ENCODE results near the gene RSRC1. TPM values are rescaled to one million over a fixed set of nuclear protein-coding genes. Genes with fewer than 3 reads are reported as not detected.

The RSRC1 gene
- total RNA-seq, 2 experiments from 2014 or later = 76.3 to 78.1 TPM

DNA sequence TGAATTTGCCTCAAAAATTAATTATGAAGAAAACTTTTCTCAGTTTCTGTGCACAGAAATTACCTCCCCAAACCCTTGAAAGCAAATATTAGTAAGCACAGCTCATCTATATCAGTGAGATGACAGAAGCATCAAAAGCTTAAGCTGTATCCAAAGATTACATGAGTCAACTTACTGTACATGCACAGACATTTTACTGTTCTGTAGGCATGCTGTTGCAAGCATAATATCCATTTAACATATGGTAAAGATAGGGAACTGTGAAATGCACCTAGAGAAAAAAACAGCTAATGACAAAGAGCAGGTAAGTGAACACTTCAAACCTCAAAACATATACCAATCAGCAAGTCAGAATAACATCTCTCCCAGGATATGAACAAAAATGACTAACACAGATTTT lies 24.5 kb upstream of the RSRC1 start:
- no peak overlapping the region for H3K27ac ChIP-seq (ENCODE audit: low read depth, low read length, poor library complexity, severe bottlenecking)
- DNase-seq (ENCODE audit: low spot score) = no peak
- H3K4me3 ChIP-seq (ENCODE audit: low read depth, low read length, poor library complexity, severe bottlenecking) = no peak overlapping the region
- H3K9me3 ChIP-seq (ENCODE audit: low read length) = no peaks in the 10 kb centered on the region
- no peaks in the 10 kb centered on the region for H3K4me1 ChIP-seq (ENCODE audit: insufficient read depth, low read length, poor library complexity, severe bottlenecking)
- H4K20me1 ChIP-seq (ENCODE audit: insufficient read depth, low read length) = no peaks in the 10 kb centered on the region
- H3K9me2 ChIP-seq (ENCODE audit: insufficient read depth, low read length) = no peaks in the 10 kb centered on the region
- intact Hi-C loops (cut with micrococcal nuclease; ENCODE audit: unreplicated experiment) = no loop called here
- ChIA-PET CTCF (ENCODE audit: unreplicated experiment) (no interaction called here), POLR2A (interaction anchor here (1.1 kb wide), 1 partner anchor 12 kb away, joined by 3 read pairs; no protein-coding TSS in a partner anchor)
- no peak for TF ChIP-seq CTCF (conservative IDR thresholded peaks at IDR 0.05; ENCODE audit: low read length)
- no peak for TF ChIP-seq EZH2phosphoT487 (IDR thresholded peaks at IDR 0.05; ENCODE audit: borderline replicate concordance, low read depth, low read length)
- H3K36me3 ChIP-seq (ENCODE audit: insufficient read depth, low read length) = no peaks in the 10 kb centered on the region
- no peaks in the 10 kb centered on the region for H3K79me2 ChIP-seq (ENCODE audit: insufficient read depth, low read depth, low read length)
- H3K4me2 ChIP-seq (ENCODE audit: low read length) = no peak overlapping the region
- no TSS peak for BruUV-seq (replicated peaks)
- no peak overlapping the region for H2AFZ ChIP-seq (ENCODE audit: low read length)

GRCh38 chr3:158085931-158086330 lies 24.0 kb upstream of the RSRC1 start:
- intact Hi-C loops (cut with micrococcal nuclease; ENCODE audit: unreplicated experiment) = no loop called here
- no peak overlapping the region for H3K4me3 ChIP-seq (ENCODE audit: low read depth, low read length, poor library complexity, severe bottlenecking)
- H3K9me3 ChIP-seq (ENCODE audit: low read length) = no peaks in the 10 kb centered on the region
- ChIA-PET POLR2A (no interaction called here), CTCF (ENCODE audit: unreplicated experiment) (no interaction called here)
- no peaks in the 10 kb centered on the region for H3K36me3 ChIP-seq (ENCODE audit: insufficient read depth, low read length)
- no TSS peak for BruUV-seq (replicated peaks)
- H3K4me1 ChIP-seq (ENCODE audit: insufficient read depth, low read length, poor library complexity, severe bottlenecking) = no peaks in the 10 kb centered on the region
- H2AFZ ChIP-seq (ENCODE audit: low read length) = no peak overlapping the region
- no peak for DNase-seq (ENCODE audit: low spot score)
- no peak overlapping the region for H3K27ac ChIP-seq (ENCODE audit: low read depth, low read length, poor library complexity, severe bottlenecking)
- no peaks in the 10 kb centered on the region for H3K79me2 ChIP-seq (ENCODE audit: insufficient read depth, low read depth, low read length)
- no peaks in the 10 kb centered on the region for H4K20me1 ChIP-seq (ENCODE audit: insufficient read depth, low read length)
- no peak overlapping the region for H3K4me2 ChIP-seq (ENCODE audit: low read length)
- TF ChIP-seq CTCF (conservative IDR thresholded peaks at IDR 0.05; ENCODE audit: low read length) = no peak
- TF ChIP-seq EZH2phosphoT487 (IDR thresholded peaks at IDR 0.05; ENCODE audit: borderline replicate concordance, low read depth, low read length) = no peak
- no peaks in the 10 kb centered on the region for H3K9me2 ChIP-seq (ENCODE audit: insufficient read depth, low read length)

DNA sequence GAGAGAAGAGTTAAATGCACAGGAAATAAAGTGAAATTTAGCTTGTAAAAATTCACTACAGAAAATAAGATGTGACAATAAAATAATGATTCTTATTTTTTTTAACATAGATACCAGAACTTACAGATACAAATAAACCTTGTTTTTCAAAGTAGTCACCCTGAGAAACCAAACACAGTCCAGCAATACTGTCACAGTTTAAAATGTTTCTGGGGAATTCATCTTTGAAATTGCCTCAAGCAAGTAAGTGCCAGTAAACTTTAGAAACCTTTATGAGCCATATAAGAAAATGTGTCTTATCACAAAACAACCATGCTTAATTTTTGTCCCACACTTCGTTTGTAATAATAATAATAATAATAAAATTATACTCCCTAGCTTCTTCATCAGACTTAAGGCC lies 23.5 kb upstream of the RSRC1 start:
- Histone ChIP-seq H3K4me1 (ENCODE audit: insufficient read depth, low read length, poor library complexity, severe bottlenecking) (no peaks in the 10 kb centered on the region), H4K20me1 (ENCODE audit: insufficient read depth, low read length) (no peaks in the 10 kb centered on the region), H3K79me2 (ENCODE audit: insufficient read depth, low read depth, low read length) (no peaks in the 10 kb centered on the region), H3K27ac (ENCODE audit: low read depth, low read length, poor library complexity, severe bottlenecking) (no peak overlapping the region), H3K4me2 (ENCODE audit: low read length) (no peak overlapping the region), H3K9me2 (ENCODE audit: insufficient read depth, low read length) (no peaks in the 10 kb centered on the region), H3K4me3 (ENCODE audit: low read depth, low read length, poor library complexity, severe bottlenecking) (no peak overlapping the region), H3K9me3 (ENCODE audit: low read length) (no peaks in the 10 kb centered on the region), H2AFZ (ENCODE audit: low read length) (no peak overlapping the region), H3K36me3 (ENCODE audit: insufficient read depth, low read length) (no peaks in the 10 kb centered on the region)
- intact Hi-C loops (cut with micrococcal nuclease; ENCODE audit: unreplicated experiment) = no loop called here
- ChIA-PET POLR2A (no interaction called here), CTCF (ENCODE audit: unreplicated experiment) (no interaction called here)
- TF ChIP-seq EZH2phosphoT487 (IDR thresholded peaks at IDR 0.05; ENCODE audit: borderline replicate concordance, low read depth, low read length) = no peak
- TF ChIP-seq CTCF (conservative IDR thresholded peaks at IDR 0.05; ENCODE audit: low read length) = no peak
- no peak for DNase-seq (ENCODE audit: low spot score)
- no TSS peak for BruUV-seq (replicated peaks)
